ENCODE measurements around the gene RGS19. TPM values are rescaled to one million over a fixed set of nuclear protein-coding genes. Genes with fewer than 3 reads are reported as not detected.

Gene RGS19
- total and polyA plus RNA-seq, 2 of the 8 experiments (the other 6 are each of a cell fraction or from before 2014, with no cell fraction given), result 12.7 to 16.8 TPM

DNA sequence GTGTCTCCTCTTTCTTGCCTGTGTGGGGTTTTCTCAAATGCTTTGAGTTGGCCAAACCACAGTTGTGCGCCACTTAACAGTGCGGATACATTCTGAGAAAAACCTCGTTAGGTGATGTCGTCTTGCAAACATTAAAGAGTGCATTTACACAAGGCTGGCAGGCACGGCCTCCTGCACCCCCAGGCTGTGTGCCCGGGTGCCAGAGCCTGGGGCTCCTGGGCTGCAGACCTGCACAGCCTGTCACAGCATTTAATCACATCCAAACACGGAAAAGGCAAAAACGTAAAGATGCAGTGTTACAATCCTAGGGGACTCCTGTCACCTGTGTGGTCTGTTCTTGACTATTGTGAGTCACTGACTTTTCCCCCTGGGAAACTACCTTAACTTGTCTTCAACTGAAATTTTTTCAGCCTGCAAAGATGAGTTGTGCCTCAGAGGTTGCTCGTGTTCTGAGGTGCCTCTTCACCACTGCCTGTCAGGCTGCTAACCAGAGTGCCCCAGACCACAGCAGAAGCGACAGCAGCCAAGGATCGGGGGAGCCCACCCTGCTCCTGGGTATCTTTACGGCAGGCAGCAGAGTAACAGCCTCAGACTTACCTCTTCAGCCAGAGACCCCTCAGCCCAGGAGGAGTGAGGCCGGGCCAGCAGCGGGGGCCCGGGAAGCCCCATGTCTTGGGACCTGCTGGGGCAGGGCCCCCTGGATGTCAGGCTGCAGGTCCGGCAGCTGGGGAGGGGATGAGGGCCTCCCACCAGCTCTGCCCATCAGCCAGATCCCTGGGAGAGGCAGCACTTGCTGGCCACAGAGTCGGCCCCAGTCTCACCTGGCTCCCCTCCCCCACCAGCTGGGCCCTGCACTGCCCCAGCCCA lies 44.0 kb downstream of the RGS19 start:
- ChIA-PET POLR2A (ENCODE audit: partially characterized antibody) (interaction anchor here (1.0 to 1.9 kb wide), 6 partner anchors 7 to 53 kb away, joined by 3 to 8 read pairs (median 4); partner anchors contain the start of gene TCEA2), CTCF (ENCODE audit: partially characterized antibody) (interaction anchor here (1.1 to 7.3 kb wide), 7 partner anchors 22 to 85 kb away, joined by 3 to 73 read pairs (median 9); partner anchors contain the start of gene PRPF6)
- peak overlapping the region; percentile 84 for H2BK5ac ChIP-seq (ENCODE audit: low read depth, low read length)
- peaks cover 3% of the 10 kb centered on the region; the same call in 1 of the 2 replicates for H3K23me2 ChIP-seq (ENCODE audit: low read depth, low read length)
- H3K27me3 ChIP-seq (replicated peaks in 1 of 4; ENCODE audit: control insufficient read depth in 3 of 4, extremely low read depth in 1 of 4, insufficient read depth in 3 of 4, low read length in 3 of 4), result peaks cover 5 to 29% (median 21%) of the 10 kb centered on the region in 4 experiments
- H3K4ac ChIP-seq (replicated peaks; ENCODE audit: insufficient read length, low read depth, low read length), result no peak overlapping the region
- no peak overlapping the region for H3K9ac ChIP-seq (replicated peaks in 1 of 4; ENCODE audit: extremely low read depth in 1 of 4, low read depth in 3 of 4, low read length in 3 of 4)
- H4K8ac ChIP-seq (ENCODE audit: extremely low read depth, insufficient read depth, low read length), result peak overlapping the region; percentile 4; the same call in 1 of the 2 replicates
- 87% methylated on average over 16 of the region's 17 CpGs; no CpG with 5 or more reads in 1 of the 2 experiments for WGBS, 2 experiments (ENCODE audit: extremely low coverage in 1 of 2, insufficient coverage in 1 of 2, insufficient read length in 1 of 2, insufficient replicate concordance in 2 of 2, low coverage in 1 of 2, low lambda C conversion rate in 2 of 2, missing lambda C conversion rate in 1 of 2)
- no peak overlapping the region for H3K27ac ChIP-seq (ENCODE audit: low read depth, low read length)
- no peak overlapping the region for H4K5ac ChIP-seq (ENCODE audit: insufficient read length, low read depth, low read length)
- H2BK20ac ChIP-seq (ENCODE audit: low read length), result no peak overlapping the region
- H3K23ac ChIP-seq (ENCODE audit: insufficient read length), result no peak overlapping the region
- H3K4me3 ChIP-seq (ENCODE audit: extremely low read depth in 1 of 4, insufficient read depth in 2 of 4, low read depth in 3 of 4, low read length in 4 of 4), result no peak overlapping the region; a peak in 1 of 8 replicates
- H4K20me1 ChIP-seq (replicated peaks in 1 of 2; ENCODE audit: control insufficient read depth in 1 of 2, insufficient read depth in 2 of 2, low read length in 2 of 2), result peaks cover 0 to 3% of the 10 kb centered on the region in 2 experiments
- H3K9me3 ChIP-seq (ENCODE audit: insufficient read depth in 2 of 2, low read depth in 1 of 2, low read length in 1 of 2), result no peaks in the 10 kb centered on the region
- H3K56ac ChIP-seq (replicated peaks; ENCODE audit: insufficient read length, low read depth, low read length), result no peak overlapping the region
- peaks cover 0 to 19% (median 15%) of the 10 kb centered on the region in 4 experiments; a peak in 6 of 7 replicates for H3K4me1 ChIP-seq (replicated peaks in 1 of 4; ENCODE audit: control insufficient read depth in 3 of 4, insufficient read depth in 4 of 4, low read length in 3 of 4)
- no peak overlapping the region for H2BK15ac ChIP-seq (ENCODE audit: low read length)
- H4K91ac ChIP-seq (replicated peaks; ENCODE audit: insufficient read length, low read length), result no peak overlapping the region
- DNase-seq (ENCODE audit: low read depth in 1 of 2, low spot score in 2 of 2), result no peak
- H2AK5ac ChIP-seq (ENCODE audit: low read depth, low read length), result no peak overlapping the region
- peak overlapping the region; percentile 60; the same call in 1 of the 2 replicates for H2BK12ac ChIP-seq (ENCODE audit: low read depth, low read length)
- no peak for FAIRE-seq
- H3K79me2 ChIP-seq (ENCODE audit: control insufficient read depth in 1 of 2, insufficient read depth in 2 of 2, low read length in 2 of 2), result no peaks in the 10 kb centered on the region
- no peak overlapping the region for H2BK120ac ChIP-seq (replicated peaks; ENCODE audit: low read depth, low read length)
- H3K36me3 ChIP-seq (ENCODE audit: control insufficient read depth in 2 of 4, insufficient read depth in 4 of 4, low read length in 3 of 4), result peaks cover 6 to 19% (median 10%) of the 10 kb centered on the region in 4 experiments; a peak in 6 of 8 replicates
- no peak overlapping the region for H3K14ac ChIP-seq (ENCODE audit: insufficient read length)
- peak overlapping the region in 1 of 2 experiments; percentile 14; a peak in 2 of 4 replicates for H3K4me2 ChIP-seq (ENCODE audit: insufficient read depth in 1 of 2, low read depth in 2 of 2, low read length in 2 of 2)
- H3K79me1 ChIP-seq (ENCODE audit: low read depth, low read length), result no peaks in the 10 kb centered on the region; the same call in 1 of the 2 replicates
- peak overlapping the region; percentile 83; the same call in 1 of the 2 replicates for H3K18ac ChIP-seq (ENCODE audit: extremely low read depth, low read length)
- H2AFZ ChIP-seq (ENCODE audit: low read length), result no peak overlapping the region
- TF ChIP-seq CHD1 (IDR thresholded peaks at IDR 0.05; ENCODE audit: low read depth, low read length) (no peak), PHF8 (conservative IDR thresholded peaks at IDR 0.05; ENCODE audit: low read depth, low read length) (no peak), CHD2 (IDR thresholded peaks at IDR 0.05; ENCODE audit: low read length) (no peak), JUND (IDR thresholded peaks at IDR 0.05; ENCODE audit: low read length) (no peak), CBX8 (IDR thresholded peaks at IDR 0.05; ENCODE audit: borderline replicate concordance, low read depth, low read length) (no peak), SIX5 (IDR thresholded peaks at IDR 0.05; ENCODE audit: low read depth, low read length) (no peak), HDAC6 (IDR thresholded peaks at IDR 0.05; ENCODE audit: low read depth, low read length) (no peak), CBX5 (IDR thresholded peaks at IDR 0.05; ENCODE audit: low read depth, low read length) (no peak)
- TF ChIP-seq, protein P1, sequence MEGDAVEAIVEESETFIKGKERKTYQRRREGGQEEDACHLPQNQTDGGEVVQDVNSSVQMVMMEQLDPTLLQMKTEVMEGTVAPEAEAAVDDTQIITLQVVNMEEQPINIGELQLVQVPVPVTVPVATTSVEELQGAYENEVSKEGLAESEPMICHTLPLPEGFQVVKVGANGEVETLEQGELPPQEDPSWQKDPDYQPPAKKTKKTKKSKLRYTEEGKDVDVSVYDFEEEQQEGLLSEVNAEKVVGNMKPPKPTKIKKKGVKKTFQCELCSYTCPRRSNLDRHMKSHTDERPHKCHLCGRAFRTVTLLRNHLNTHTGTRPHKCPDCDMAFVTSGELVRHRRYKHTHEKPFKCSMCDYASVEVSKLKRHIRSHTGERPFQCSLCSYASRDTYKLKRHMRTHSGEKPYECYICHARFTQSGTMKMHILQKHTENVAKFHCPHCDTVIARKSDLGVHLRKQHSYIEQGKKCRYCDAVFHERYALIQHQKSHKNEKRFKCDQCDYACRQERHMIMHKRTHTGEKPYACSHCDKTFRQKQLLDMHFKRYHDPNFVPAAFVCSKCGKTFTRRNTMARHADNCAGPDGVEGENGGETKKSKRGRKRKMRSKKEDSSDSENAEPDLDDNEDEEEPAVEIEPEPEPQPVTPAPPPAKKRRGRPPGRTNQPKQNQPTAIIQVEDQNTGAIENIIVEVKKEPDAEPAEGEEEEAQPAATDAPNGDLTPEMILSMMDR (IDR thresholded peaks at IDR 0.05; ENCODE audit: control extremely low read depth in 1 of 3, insufficient read depth in 1 of 3, low read depth in 1 of 3, low read length in 3 of 3), result no peak
